ENCODE results near the gene DUSP10.

Gene DUSP10

DNA sequence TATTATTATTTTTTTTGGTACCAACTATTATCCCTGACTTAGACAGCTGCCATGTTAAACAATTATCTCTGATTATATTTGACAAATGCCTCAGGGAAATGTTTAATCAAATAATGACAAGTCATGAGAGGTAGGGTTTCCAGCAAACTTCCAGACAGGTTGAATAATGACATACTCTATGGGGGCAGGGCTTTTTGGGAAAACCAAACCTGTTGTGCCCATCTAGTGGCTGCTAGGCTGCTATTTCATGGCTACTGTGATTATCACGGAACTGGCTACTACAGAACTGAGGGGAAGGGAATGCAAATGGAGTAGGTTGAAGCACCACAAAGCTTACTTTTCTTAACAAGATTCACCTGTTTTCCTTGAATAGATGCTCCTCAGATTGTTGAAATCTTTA, 77.6 kb downstream of the DUSP10 start:
- no peak overlapping the region for H3K4me3 Mint-ChIP-seq
- no peaks in the 10 kb centered on the region for H3K27me3 Mint-ChIP-seq (ENCODE audit: low read depth)
- no peak overlapping the region for H3K27ac Mint-ChIP-seq
- H3K9me3 Mint-ChIP-seq, result peaks cover 8% of the 10 kb centered on the region
- peaks cover 9% of the 10 kb centered on the region for H3K4me1 Mint-ChIP-seq
- TF ChIP-seq, protein P1, sequence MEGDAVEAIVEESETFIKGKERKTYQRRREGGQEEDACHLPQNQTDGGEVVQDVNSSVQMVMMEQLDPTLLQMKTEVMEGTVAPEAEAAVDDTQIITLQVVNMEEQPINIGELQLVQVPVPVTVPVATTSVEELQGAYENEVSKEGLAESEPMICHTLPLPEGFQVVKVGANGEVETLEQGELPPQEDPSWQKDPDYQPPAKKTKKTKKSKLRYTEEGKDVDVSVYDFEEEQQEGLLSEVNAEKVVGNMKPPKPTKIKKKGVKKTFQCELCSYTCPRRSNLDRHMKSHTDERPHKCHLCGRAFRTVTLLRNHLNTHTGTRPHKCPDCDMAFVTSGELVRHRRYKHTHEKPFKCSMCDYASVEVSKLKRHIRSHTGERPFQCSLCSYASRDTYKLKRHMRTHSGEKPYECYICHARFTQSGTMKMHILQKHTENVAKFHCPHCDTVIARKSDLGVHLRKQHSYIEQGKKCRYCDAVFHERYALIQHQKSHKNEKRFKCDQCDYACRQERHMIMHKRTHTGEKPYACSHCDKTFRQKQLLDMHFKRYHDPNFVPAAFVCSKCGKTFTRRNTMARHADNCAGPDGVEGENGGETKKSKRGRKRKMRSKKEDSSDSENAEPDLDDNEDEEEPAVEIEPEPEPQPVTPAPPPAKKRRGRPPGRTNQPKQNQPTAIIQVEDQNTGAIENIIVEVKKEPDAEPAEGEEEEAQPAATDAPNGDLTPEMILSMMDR (IDR thresholded peaks at IDR 0.05; ENCODE audit: unreplicated experiment in 3 of 3), result no peak
- no peaks in the 10 kb centered on the region for H3K36me3 Mint-ChIP-seq (ENCODE audit: low read depth)

- H3K4me1 Mint-ChIP-seq, result peaks cover 8% of the 10 kb centered on the region
- H3K36me3 Mint-ChIP-seq (ENCODE audit: low read depth), result no peaks in the 10 kb centered on the region
- no peak overlapping the region for H3K27ac Mint-ChIP-seq
- TF ChIP-seq, protein P1 (IDR thresholded peaks at IDR 0.05; ENCODE audit: unreplicated experiment in 3 of 3), result no peak
- no peaks in the 10 kb centered on the region for H3K27me3 Mint-ChIP-seq (ENCODE audit: low read depth)
- H3K4me3 Mint-ChIP-seq, result no peak overlapping the region
- H3K9me3 Mint-ChIP-seq, result peaks cover 8% of the 10 kb centered on the region
These were observed 78.6 kb downstream of the DUSP10 start for GRCh38 chr1:221663321-221663720.

GRCh38 chr1:221655766-221656305, 86.1 kb downstream of the DUSP10 start:
- TF ChIP-seq, protein P1 (IDR thresholded peaks at IDR 0.05; ENCODE audit: unreplicated experiment in 3 of 3), result no peak

More at GRCh38 chr1:221655766-221656305, 86.1 kb downstream of the DUSP10 start:
- H3K4me1 Mint-ChIP-seq, result no peaks in the 10 kb centered on the region
- H3K4me3 Mint-ChIP-seq, result no peak overlapping the region
- no peaks in the 10 kb centered on the region for H3K36me3 Mint-ChIP-seq (ENCODE audit: low read depth)
- no peaks in the 10 kb centered on the region for H3K9me3 Mint-ChIP-seq
- no peak overlapping the region for H3K27ac Mint-ChIP-seq
- H3K27me3 Mint-ChIP-seq (ENCODE audit: low read depth), result peaks cover 4% of the 10 kb centered on the region
